ENCODE measurements around the gene BATF. TPM values are rescaled to one million over a fixed set of nuclear protein-coding genes. Genes with fewer than 3 reads are reported as not detected.

Gene BATF
- total RNA-seq, 1 donor from 2014 or later: 0.93 TPM

DNA sequence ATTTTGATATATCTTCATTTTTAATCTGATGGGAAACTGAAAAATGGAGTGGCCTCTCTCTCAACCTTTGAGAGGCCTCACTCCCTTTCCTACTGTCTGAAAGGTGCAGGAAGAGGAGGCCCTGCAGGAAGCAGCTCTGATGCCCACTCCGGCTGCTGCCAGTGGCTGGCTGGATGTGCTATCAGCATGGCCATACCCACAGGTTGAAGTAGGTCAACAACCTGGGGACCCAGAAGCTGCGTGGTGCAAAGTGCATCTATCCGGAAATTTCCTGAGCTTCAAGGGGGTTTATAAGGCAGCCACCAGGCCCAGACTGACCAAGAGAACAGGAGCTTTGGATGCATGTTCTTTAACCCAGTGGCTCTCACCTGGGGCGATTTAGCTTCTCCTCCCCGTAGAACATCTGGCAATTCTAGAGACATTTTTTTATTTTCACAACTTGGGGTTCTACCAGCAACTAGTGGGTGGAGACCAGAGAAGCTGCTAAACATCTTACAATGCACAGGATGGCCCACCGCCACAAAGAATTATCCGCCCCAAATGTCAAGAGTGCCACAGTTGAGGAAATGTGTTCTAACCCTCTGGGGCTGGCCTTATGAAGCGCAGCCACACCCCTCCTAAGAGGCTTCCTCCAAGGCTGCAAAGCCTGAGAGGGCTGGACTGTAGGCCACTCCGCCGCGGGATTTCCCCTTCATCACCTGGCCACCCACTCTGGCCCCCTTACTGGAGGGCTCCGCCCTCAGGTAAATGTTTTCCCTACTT, 8.2 kb upstream of the BATF start:
- H3K36me3 ChIP-seq: no peaks in the 10 kb centered on the region
- intact Hi-C loops (cut with micrococcal nuclease): no loop called here
- no peak for DNase-seq
- TF ChIP-seq, protein P1, sequence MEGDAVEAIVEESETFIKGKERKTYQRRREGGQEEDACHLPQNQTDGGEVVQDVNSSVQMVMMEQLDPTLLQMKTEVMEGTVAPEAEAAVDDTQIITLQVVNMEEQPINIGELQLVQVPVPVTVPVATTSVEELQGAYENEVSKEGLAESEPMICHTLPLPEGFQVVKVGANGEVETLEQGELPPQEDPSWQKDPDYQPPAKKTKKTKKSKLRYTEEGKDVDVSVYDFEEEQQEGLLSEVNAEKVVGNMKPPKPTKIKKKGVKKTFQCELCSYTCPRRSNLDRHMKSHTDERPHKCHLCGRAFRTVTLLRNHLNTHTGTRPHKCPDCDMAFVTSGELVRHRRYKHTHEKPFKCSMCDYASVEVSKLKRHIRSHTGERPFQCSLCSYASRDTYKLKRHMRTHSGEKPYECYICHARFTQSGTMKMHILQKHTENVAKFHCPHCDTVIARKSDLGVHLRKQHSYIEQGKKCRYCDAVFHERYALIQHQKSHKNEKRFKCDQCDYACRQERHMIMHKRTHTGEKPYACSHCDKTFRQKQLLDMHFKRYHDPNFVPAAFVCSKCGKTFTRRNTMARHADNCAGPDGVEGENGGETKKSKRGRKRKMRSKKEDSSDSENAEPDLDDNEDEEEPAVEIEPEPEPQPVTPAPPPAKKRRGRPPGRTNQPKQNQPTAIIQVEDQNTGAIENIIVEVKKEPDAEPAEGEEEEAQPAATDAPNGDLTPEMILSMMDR (IDR thresholded peaks at IDR 0.05; ENCODE audit: borderline replicate concordance): no peak
- peaks cover 25% of the 10 kb centered on the region for H3K9me3 ChIP-seq (replicated peaks)
- peaks cover 15% of the 10 kb centered on the region for H3K27me3 ChIP-seq (ENCODE audit: low read depth)
- no peak overlapping the region for H3K4me3 ChIP-seq
- H3K27ac ChIP-seq (replicated peaks): no peak overlapping the region
- no peaks in the 10 kb centered on the region for H3K4me1 ChIP-seq

- H3K4me3 ChIP-seq: peak overlapping the region; percentile 48
- intact Hi-C loops (cut with micrococcal nuclease): no loop called here
- DNase-seq: peak; percentile 26
- no peaks in the 10 kb centered on the region for H3K4me1 ChIP-seq
- peaks cover 21% of the 10 kb centered on the region for H3K9me3 ChIP-seq (replicated peaks)
- H3K27ac ChIP-seq (replicated peaks): no peak overlapping the region
- TF ChIP-seq, protein P1 (IDR thresholded peaks at IDR 0.05; ENCODE audit: borderline replicate concordance): no peak
- H3K27me3 ChIP-seq (ENCODE audit: low read depth): peaks cover 15% of the 10 kb centered on the region
- H3K36me3 ChIP-seq: no peaks in the 10 kb centered on the region
Measured at GRCh38 chr14:75514673-75515628, 7.3 kb upstream of the BATF start.

DNA sequence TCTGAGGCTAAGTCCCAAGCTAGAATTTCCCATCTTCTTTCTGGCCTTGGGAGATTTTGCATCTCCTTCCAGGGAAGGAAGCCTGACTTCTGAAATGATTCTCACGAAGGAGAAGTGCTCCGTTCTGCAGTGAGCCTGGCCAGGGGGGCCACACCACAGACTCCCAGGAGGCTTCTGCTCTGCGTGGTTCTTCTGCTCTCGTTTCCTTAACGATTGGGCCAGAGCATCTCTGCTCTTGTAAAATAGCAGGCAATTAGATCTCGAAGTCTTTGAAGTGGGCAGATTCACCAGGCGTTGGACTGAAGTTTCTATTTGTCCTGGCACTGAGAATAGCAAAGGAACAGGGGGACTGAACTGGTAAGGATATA, 6.7 kb upstream of the BATF start:
- Histone ChIP-seq H3K27me3 (ENCODE audit: low read depth) (peaks cover 15% of the 10 kb centered on the region), H3K4me1 (no peaks in the 10 kb centered on the region), H3K9me3 (replicated peaks) (peaks cover 14% of the 10 kb centered on the region), H3K27ac (replicated peaks) (no peak overlapping the region), H3K4me3 (peak overlapping the region; percentile 48), H3K36me3 (no peaks in the 10 kb centered on the region)
- DNase-seq: no peak
- TF ChIP-seq, protein P1 (IDR thresholded peaks at IDR 0.05; ENCODE audit: borderline replicate concordance): no peak
- intact Hi-C loops (cut with micrococcal nuclease): no loop called here

- DNase-seq: no peak
- no peak overlapping the region for H3K27ac ChIP-seq (replicated peaks)
- TF ChIP-seq, protein P1 (IDR thresholded peaks at IDR 0.05; ENCODE audit: borderline replicate concordance): peak; percentile 32
- H3K27me3 ChIP-seq (ENCODE audit: low read depth): peaks cover 27% of the 10 kb centered on the region
- no peak overlapping the region for H3K4me3 ChIP-seq
- intact Hi-C loops (cut with micrococcal nuclease): no loop called here
- no peaks in the 10 kb centered on the region for H3K9me3 ChIP-seq (replicated peaks)
- no peaks in the 10 kb centered on the region for H3K36me3 ChIP-seq
- H3K4me1 ChIP-seq: no peaks in the 10 kb centered on the region
Measured at GRCh38 chr14:75518625-75519024, 3.6 kb upstream of the BATF start.

GRCh38 chr14:75519394-75519793, 2.9 kb upstream of the BATF start:
- H3K36me3 ChIP-seq: no peaks in the 10 kb centered on the region
- H3K27ac ChIP-seq (replicated peaks): no peak overlapping the region
- no peaks in the 10 kb centered on the region for H3K4me1 ChIP-seq
- no peaks in the 10 kb centered on the region for H3K9me3 ChIP-seq (replicated peaks)
- no peak overlapping the region for H3K4me3 ChIP-seq
- TF ChIP-seq, protein P1 (IDR thresholded peaks at IDR 0.05; ENCODE audit: borderline replicate concordance): no peak
- intact Hi-C loops (cut with micrococcal nuclease): no loop called here
- H3K27me3 ChIP-seq (ENCODE audit: low read depth): peaks cover 33% of the 10 kb centered on the region
- no peak for DNase-seq
